Psoas muscle (tissue), 8 donors: Measurements from ENCODE around the gene GHR. TPM values are rescaled to one million over a fixed set of nuclear protein-coding genes. Genes with fewer than 3 reads are reported as not detected.
"Not testable (repeated sequence)": the region's sequence is repeated elsewhere in the genome, so short reads cannot be mapped to it uniquely, and the experiment has no call there.

Experiments
- ATAC-seq, 4 donors: fragments of 200-7000 bp; cut with Tn5 transposase; one replicate each; pipeline ENCODE4 v1.9.1; 2020; ENCODE audit warnings: moderate library complexity in 3 of 4, mild to moderate bottlenecking in 2 of 4
- DNase-seq, 2 donors: peaks; one replicate each; pipeline ENCODE4 v3.0.0-alpha.2; 2020
- H3K27ac ChIP-seq: fragments of 200-600 bp; one replicate; pipeline ENCODE4 v1.8.0; 2022
- H3K27me3 ChIP-seq, 3 donors: fragments of 200-600 bp in 1 of 3; one replicate each; pipeline versions ENCODE4 v1.6.1 to v1.8.0; 2013 to 2022; ENCODE audit warnings: low read length in 2 of 3, mild to moderate bottlenecking in 2 of 3, moderate library complexity in 1 of 3; ENCODE audit not compliant: insufficient read depth in 3 of 3
- H3K36me3 ChIP-seq, 2 donors: fragments of 200-600 bp in 1 of 2; one replicate each; pipeline versions ENCODE4 v1.6.1 to v1.8.0; 2013 to 2022; ENCODE audit warnings: low read depth in 1 of 2, mild to moderate bottlenecking in 1 of 2, moderate library complexity in 1 of 2; ENCODE audit not compliant: insufficient read depth in 1 of 2
- H3K4me1 ChIP-seq: fragments of 200-600 bp; one replicate; pipeline ENCODE4 v1.8.0; 2022
- H3K4me3 ChIP-seq: fragments of 200-600 bp; one replicate; pipeline ENCODE4 v1.8.0; 2022; ENCODE audit warnings: mild to moderate bottlenecking
- H3K9me3 ChIP-seq: fragments of 200-600 bp; one replicate; pipeline ENCODE4 v1.8.0; 2022
- WGBS, 3 donors: extraction: QIAGEN DNeasy Blood & Tissue Kit; methylation state at CpG; one replicate each; pipeline versions ENCODE4 v1.1.6 to v1.1.7; 2013; 5-methylcytosine and 5-hydroxymethylcytosine counted together
- intact Hi-C, 2 donors: fragments of 100-400 bp; cut with DNase I; formaldehyde crosslinking; loops; one replicate each; pipeline versions ENCODE4 v1.11.0 to v1.14.2; 2022
- polyA plus RNA-seq, 3 donors: library from polyadenylated mRNA; stranded (reverse); fragments of 200-250 nt; gene quantifications; one replicate each; pipeline ENCODE4 v1.2.3, GENCODE V29; 2013
- total RNA-seq, 4 donors: library from RNA; stranded (reverse); fragmentation: NEBNext Ultra II Directional in 2 of 4; extraction: Animal tissue kit (Norgen Biotek cat#: 25700) in 2 of 4; gene quantifications; one replicate each; pipeline versions ENCODE4 v1.2.1 to v1.2.4, GENCODE V29; 2021 to 2023
- TF ChIP-seq, protein P1 (sequence below): fragments of 200-600 bp; IDR thresholded peaks from one replicate; pipeline ENCODE4 v1.8.0; 2022; ENCODE audit warnings: antibody characterized with exemption
- donor health status: healthy with polysubstance abuse.
- donor health status: DM: no; HTN: no; CAD: no; lungs with moderate emphysema.
- donor health status: Bipolar disorder and iron deficiency.
- donor health status: healthy.
- donor health status: DM: yes; HTN: yes; CAD: no.
- donor health status: DM: no; HTN: no; CAD: no.
- donor health status: DM: no; HTN: no; CAD: no.
- donor health status: DM: yes; HTN: yes; CAD: no.

GHR gene
- total and polyA plus RNA-seq, 7 donors, result 12.4 to 60.3 (median 32.1) TPM

DNA sequence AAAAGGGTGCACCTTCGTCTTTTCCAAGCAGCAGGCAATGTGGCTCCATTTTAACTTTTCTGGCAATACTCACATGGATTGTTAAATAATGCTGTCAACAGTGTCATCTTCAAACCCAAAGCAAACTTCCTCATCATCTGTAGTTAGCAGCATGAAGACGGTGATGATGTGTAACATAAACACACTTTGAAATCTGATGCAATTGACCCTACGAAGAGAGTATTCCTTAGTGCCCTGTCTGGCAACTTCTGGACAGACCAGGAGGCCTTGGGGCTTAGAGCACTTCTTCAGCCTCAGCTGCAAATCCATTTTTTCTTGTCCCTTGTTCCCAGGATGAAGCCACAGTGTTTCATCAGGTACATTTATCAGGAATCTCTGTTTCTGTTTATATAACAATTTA, 149.1 kb downstream of the GHR start:
- intact Hi-C loops, result no loop called here
- peaks cover 50% of the 10 kb centered on the region for H3K4me1 ChIP-seq
- no peaks in the 10 kb centered on the region for H3K27me3 ChIP-seq
- ATAC-seq (peak; percentile 62 to 67 (median 63)), DNase-seq (no peak)
- H3K36me3 ChIP-seq, result peaks cover 0 to 3% of the 10 kb centered on the region in 2 donors
- no peak overlapping the region for H3K4me3 ChIP-seq
- H3K9me3 ChIP-seq, result no peaks in the 10 kb centered on the region
- TF ChIP-seq, protein P1, sequence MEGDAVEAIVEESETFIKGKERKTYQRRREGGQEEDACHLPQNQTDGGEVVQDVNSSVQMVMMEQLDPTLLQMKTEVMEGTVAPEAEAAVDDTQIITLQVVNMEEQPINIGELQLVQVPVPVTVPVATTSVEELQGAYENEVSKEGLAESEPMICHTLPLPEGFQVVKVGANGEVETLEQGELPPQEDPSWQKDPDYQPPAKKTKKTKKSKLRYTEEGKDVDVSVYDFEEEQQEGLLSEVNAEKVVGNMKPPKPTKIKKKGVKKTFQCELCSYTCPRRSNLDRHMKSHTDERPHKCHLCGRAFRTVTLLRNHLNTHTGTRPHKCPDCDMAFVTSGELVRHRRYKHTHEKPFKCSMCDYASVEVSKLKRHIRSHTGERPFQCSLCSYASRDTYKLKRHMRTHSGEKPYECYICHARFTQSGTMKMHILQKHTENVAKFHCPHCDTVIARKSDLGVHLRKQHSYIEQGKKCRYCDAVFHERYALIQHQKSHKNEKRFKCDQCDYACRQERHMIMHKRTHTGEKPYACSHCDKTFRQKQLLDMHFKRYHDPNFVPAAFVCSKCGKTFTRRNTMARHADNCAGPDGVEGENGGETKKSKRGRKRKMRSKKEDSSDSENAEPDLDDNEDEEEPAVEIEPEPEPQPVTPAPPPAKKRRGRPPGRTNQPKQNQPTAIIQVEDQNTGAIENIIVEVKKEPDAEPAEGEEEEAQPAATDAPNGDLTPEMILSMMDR, result no peak
- WGBS, 3 donors, result 38 to 56% (median 39%) methylated on average over 3 of the region's 3 CpGs
- H3K27ac ChIP-seq, result peak overlapping the region; percentile 41

GRCh38 chr5:42573386-42573785, 150.1 kb downstream of the GHR start:
- H3K4me3 ChIP-seq, result no peak overlapping the region
- DNase-seq (no peak), ATAC-seq (no peak)
- H3K36me3 ChIP-seq, result peaks cover 0 to 3% of the 10 kb centered on the region in 2 donors
- no peak overlapping the region for H3K27ac ChIP-seq
- TF ChIP-seq, protein P1, result no peak
- peaks cover 47% of the 10 kb centered on the region for H3K4me1 ChIP-seq
- intact Hi-C loops, result no loop called here
- no peaks in the 10 kb centered on the region for H3K9me3 ChIP-seq
- H3K27me3 ChIP-seq, result no peaks in the 10 kb centered on the region
- WGBS, 3 donors, result 88 to 98% (median 95%) methylated on average over 2 of the region's 2 CpGs

GRCh38 chr5:42575914-42576313, 152.7 kb downstream of the GHR start:
- H3K27ac ChIP-seq, ATAC-seq, DNase-seq, H3K4me3 ChIP-seq, H3K9me3 ChIP-seq, H3K27me3 ChIP-seq, H3K36me3 ChIP-seq: not testable (repeated sequence)
- peaks cover 48% of the 10 kb centered on the region for H3K4me1 ChIP-seq
- intact Hi-C loops, result loop anchor here in 1 of 2 donors (2.0 kb wide), 1 partner anchor 17 kb away; no protein-coding TSS in a partner anchor
- 50 to 100% (median 79%) methylated on average over 1 of the region's 1 CpG for WGBS, 3 donors

- H3K27me3 ChIP-seq, H3K9me3 ChIP-seq, intact Hi-C loops, H3K36me3 ChIP-seq, DNase-seq: not testable (repeated sequence)
- ATAC-seq, result peak in 1 of 4 donors; percentile 3
- Histone ChIP-seq H3K27ac (peak overlapping the region; percentile 79), H3K4me1 (peaks cover 38% of the 10 kb centered on the region), H3K4me3 (peak overlapping the region; percentile 57)
- 80 to 90% (median 81%) methylated on average over 1 of the region's 1 CpG for WGBS, 3 donors
Measured at GRCh38 chr5:42578901-42579300, 155.7 kb downstream of the GHR start.

DNA sequence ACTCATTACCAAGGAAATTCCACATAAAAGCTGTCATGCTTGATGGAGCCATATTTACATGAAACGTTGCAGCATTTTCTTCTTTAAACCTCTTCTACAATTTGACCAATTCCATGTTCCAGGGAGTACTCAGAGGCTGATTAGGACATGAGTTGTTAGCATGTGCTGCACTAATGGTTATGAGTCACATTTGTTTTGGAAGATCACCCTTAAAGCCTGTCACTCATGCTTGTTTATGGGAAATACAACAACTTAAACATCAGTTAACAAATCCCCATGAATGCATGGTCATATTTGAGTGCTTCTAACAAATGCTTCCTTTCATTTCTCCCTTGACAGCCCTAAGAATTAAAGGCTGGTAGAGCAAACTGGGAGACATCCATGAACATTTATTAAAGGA, 156.1 kb downstream of the GHR start:
- peak overlapping the region; percentile 79 for H3K27ac ChIP-seq
- no peaks in the 10 kb centered on the region for H3K36me3 ChIP-seq
- TF ChIP-seq, protein P1, result no peak
- H3K4me1 ChIP-seq, result peaks cover 38% of the 10 kb centered on the region
- DNase-seq (no peak), ATAC-seq (peak; percentile 79 to 91 (median 84))
- H3K27me3 ChIP-seq, result no peaks in the 10 kb centered on the region
- peak overlapping the region; percentile 57 for H3K4me3 ChIP-seq
- H3K9me3 ChIP-seq, result no peaks in the 10 kb centered on the region
- intact Hi-C loops, result no loop called here
- 25 to 43% (median 39%) methylated on average over 1 of the region's 1 CpG for WGBS, 3 donors

DNA sequence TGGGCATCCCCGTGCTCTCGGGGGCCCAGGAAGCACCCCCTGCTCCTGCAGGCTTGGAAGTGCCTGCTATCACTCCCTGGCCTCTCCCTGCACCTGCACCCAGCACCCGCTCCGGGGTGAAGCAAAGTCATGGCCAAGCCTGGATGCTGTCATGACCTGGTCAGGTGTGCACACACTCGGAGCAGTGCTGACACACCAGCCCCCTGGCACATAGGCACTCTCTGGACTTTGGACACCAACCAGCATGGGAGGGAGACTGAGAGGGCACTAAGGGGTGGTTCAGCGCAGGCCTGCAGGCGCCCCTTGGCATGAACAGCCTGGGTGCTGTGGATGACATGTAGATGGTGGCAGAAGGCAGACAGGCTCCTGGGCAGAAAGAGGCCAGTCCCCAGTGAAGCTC, 158.6 kb downstream of the GHR start:
- Histone ChIP-seq H3K4me3 (no peak overlapping the region), H3K9me3 (no peaks in the 10 kb centered on the region), H3K4me1 (peaks cover 58% of the 10 kb centered on the region), H3K36me3 (no peaks in the 10 kb centered on the region), H3K27ac (peak overlapping the region; percentile 79), H3K27me3 (no peaks in the 10 kb centered on the region)
- TF ChIP-seq, protein P1, result no peak
- no peak for ATAC-seq
- 89 to 96% (median 90%) methylated on average over 7 of the region's 7 CpGs for WGBS, 3 donors
- intact Hi-C loops, result loop anchor here (2.0 to 5.0 kb wide), 2 partner anchors 65 to 67 kb away; no protein-coding TSS in a partner anchor
- DNase-seq, result peak in 1 of 2 donors; percentile 51
